Measurements from ENCODE around the gene GTF2IRD1.
"Not testable (repeated sequence)": the region's sequence is repeated elsewhere in the genome, so short reads cannot be mapped to it uniquely, and the experiment has no call there.

DNA sequence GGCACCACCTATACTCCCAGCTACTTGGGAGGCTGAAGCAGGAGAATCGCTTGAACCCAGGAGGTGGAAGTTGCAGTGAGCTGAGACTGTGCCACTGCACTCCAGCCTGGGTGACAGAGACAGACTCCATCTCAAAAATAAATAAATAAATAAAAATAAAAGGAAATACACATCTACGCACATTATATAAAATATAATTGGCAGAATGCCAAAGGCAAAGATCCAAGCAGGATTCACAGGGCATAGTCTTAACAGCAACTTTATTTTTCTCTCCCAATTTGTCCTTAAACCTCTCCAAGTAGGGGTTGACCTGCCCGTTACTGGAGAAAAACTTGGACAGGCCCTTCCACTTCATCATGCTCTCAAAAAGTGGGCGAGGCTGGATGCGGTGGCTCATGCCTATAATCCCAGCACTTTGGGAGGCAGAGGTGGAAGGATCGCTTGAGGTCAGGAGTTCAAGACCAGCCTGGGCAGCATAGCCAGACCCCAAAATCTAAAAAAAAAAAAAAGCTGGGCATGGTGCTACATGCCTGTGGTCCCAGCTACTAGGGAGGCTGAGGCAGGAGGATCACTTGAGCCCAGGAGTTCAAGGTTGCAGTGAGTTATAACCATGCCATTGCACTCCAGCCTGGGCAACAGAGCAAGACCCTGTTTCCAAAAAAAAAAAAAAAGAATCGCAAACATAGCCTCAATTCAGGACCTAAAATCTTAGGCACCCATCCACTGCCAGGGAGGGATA, 38.9 kb upstream of the GTF2IRD1 start:
- not testable (repeated sequence) for TF ChIP-seq TCF7 (CRISPR knock-in tag; IDR thresholded peaks at IDR 0.05; ENCODE audit: low read depth); CTCF (IDR thresholded peaks at IDR 0.05); CREM (CRISPR knock-in tag; IDR thresholded peaks at IDR 0.05)
